IPS-18a (cell line): ENCODE data around the gene PGM1.

Experiments
- H3K27ac ChIP-seq: one replicate; pipeline ENCODE4 v1.5.1; 2013; ENCODE audit warnings: low read length
- H3K27me3 ChIP-seq: one replicate; pipeline ENCODE4 v1.6.1; 2013; ENCODE audit warnings: mild to moderate bottlenecking, low read length; ENCODE audit not compliant: control insufficient read depth, insufficient read depth
- H3K36me3 ChIP-seq: one replicate; pipeline ENCODE4 v1.6.1; 2013; ENCODE audit warnings: low read depth, low read length; ENCODE audit not compliant: control insufficient read depth
- H3K4me1 ChIP-seq: one replicate; pipeline ENCODE4 v1.6.1; 2013; ENCODE audit warnings: low read depth, low read length; ENCODE audit not compliant: control insufficient read depth
- H3K4me3 ChIP-seq: one replicate; pipeline ENCODE4 v1.5.1; 2013; ENCODE audit warnings: low read length
- H3K9ac ChIP-seq: one replicate; pipeline ENCODE4 v1.6.1; 2013; ENCODE audit warnings: mild to moderate bottlenecking, low read length, moderate library complexity
- H3K9me3 ChIP-seq: one replicate; pipeline ENCODE4 v1.6.1; 2013; ENCODE audit warnings: low read depth, low read length; ENCODE audit not compliant: control insufficient read depth

PGM1 gene

GRCh38 chr1:63593303-63593885 lies at the start of gene PGM1:
TSS of gene PGM1 (plus strand) at chr1:63593411. CDS start at chr1:63593489, 78 bp downstream.
- H3K36me3 ChIP-seq: no peaks in the 10 kb centered on the region
- H3K9ac ChIP-seq: peak within 1 kb of the TSS; percentile 56
- H3K9me3 ChIP-seq: no peaks in the 10 kb centered on the region
- H3K4me1 ChIP-seq: peaks cover 5% of the 10 kb centered on the region
- peaks cover 12% of the 10 kb centered on the region for H3K27me3 ChIP-seq
- H3K4me3 ChIP-seq: peak within 1 kb of the TSS; percentile 92
- H3K27ac ChIP-seq: no peak within 1 kb of the TSS

GRCh38 chr1:63545780-63546179 lies 47.4 kb upstream of the PGM1 start:
- Histone ChIP-seq H3K27ac (no peak overlapping the region), H3K27me3 (no peaks in the 10 kb centered on the region), H3K4me1 (no peaks in the 10 kb centered on the region), H3K4me3 (no peak overlapping the region), H3K9me3 (no peaks in the 10 kb centered on the region), H3K9ac (no peak overlapping the region), H3K36me3 (no peaks in the 10 kb centered on the region)

DNA sequence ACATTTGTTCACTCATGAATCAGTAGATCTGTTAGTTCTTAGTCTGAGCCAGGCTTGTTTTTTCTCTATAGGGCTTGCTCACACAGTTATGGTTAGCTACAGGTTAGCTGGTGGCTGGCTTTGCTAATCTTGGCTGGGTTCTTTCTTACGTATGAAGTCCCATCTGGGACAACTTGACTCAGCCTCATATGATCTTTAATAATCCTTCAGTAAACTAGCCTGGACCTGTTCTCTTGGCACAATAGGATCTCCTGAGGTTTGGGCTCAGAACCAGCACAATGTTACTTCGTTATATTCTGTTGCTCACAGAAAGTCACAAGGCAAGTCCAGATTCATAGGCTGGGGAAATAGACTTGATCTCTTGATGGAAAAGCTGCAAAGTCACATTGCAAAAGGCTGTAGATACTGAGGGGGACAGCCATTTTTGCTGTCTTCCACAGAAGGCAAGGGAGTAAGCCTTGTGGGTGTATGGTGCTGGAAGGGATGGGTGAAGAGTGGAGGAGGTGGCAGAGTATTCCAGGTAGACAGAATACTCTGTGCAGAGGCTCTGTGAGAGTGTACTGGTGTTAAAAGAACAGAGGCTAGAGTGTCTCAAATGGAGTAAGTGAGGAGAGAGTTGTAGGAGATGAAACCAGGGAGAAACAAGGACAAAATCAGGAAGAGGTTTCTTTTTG lies 45.5 kb upstream of the PGM1 start:
- Histone ChIP-seq H3K4me1 (no peaks in the 10 kb centered on the region), H3K9me3 (no peaks in the 10 kb centered on the region), H3K27me3 (no peaks in the 10 kb centered on the region), H3K36me3 (no peaks in the 10 kb centered on the region), H3K27ac (no peak overlapping the region), H3K4me3 (no peak overlapping the region), H3K9ac (no peak overlapping the region)

GRCh38 chr1:63548303-63548702 lies 44.9 kb upstream of the PGM1 start:
- H3K4me1 ChIP-seq: no peaks in the 10 kb centered on the region
- no peaks in the 10 kb centered on the region for H3K9me3 ChIP-seq
- no peaks in the 10 kb centered on the region for H3K36me3 ChIP-seq
- no peak overlapping the region for H3K27ac ChIP-seq
- no peak overlapping the region for H3K9ac ChIP-seq
- no peak overlapping the region for H3K4me3 ChIP-seq
- no peaks in the 10 kb centered on the region for H3K27me3 ChIP-seq

- Histone ChIP-seq H3K27me3 (no peaks in the 10 kb centered on the region), H3K36me3 (no peaks in the 10 kb centered on the region), H3K9me3 (no peaks in the 10 kb centered on the region), H3K4me3 (no peak overlapping the region), H3K9ac (no peak overlapping the region), H3K4me1 (no peaks in the 10 kb centered on the region), H3K27ac (no peak overlapping the region)
Measured at GRCh38 chr1:63548877-63549276, 44.3 kb upstream of the PGM1 start.

DNA sequence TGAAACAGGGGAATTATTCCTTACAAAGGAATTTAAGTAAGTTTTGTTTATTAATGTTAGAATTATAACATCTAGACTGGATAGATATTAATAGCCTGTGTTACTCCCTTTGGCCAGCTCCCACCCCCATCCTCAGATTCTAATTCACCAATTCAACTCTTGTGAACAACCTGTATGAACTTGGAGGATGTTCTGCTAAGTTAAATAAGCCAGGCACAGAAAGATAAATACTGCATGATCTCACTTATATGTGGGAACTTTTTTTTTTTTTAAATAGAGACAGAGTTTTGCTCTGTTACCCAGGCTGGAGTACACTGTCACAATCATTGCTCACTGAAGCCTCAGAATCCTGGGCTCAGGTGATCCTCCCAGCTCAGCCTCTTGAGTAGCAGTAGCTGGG lies 37.7 kb upstream of the PGM1 start:
- Histone ChIP-seq H3K27ac (no peak overlapping the region), H3K4me1 (no peaks in the 10 kb centered on the region), H3K36me3 (no peaks in the 10 kb centered on the region), H3K4me3 (no peak overlapping the region), H3K27me3 (no peaks in the 10 kb centered on the region), H3K9me3 (no peaks in the 10 kb centered on the region), H3K9ac (no peak overlapping the region)

- Histone ChIP-seq H3K36me3 (no peaks in the 10 kb centered on the region), H3K4me1 (no peaks in the 10 kb centered on the region), H3K27ac (no peak overlapping the region), H3K4me3 (no peak overlapping the region), H3K9me3 (no peaks in the 10 kb centered on the region), H3K9ac (no peak overlapping the region), H3K27me3 (no peaks in the 10 kb centered on the region)
Measured at GRCh38 chr1:63557365-63557987, 35.7 kb upstream of the PGM1 start.

DNA sequence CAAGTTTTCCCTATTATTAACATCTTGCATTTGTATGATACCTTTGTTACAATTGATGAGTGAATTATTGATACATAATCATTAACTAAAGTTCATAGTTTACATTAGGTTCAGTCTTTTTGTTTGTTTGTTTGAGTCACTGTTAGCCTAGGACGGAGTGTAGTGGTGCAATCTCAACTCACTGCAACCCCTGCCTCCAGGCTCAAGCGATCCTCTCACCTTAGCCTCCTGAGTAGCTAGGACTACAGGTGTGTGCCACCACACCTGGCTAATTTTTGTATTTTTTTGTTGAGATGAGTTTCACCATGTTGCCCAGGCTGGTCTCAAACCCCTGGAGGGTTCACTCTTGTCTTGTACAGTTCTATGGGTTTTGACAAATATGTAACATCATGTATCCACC lies 33.9 kb upstream of the PGM1 start:
- Histone ChIP-seq H3K9me3 (no peaks in the 10 kb centered on the region), H3K36me3 (no peaks in the 10 kb centered on the region), H3K27me3 (no peaks in the 10 kb centered on the region), H3K9ac (no peak overlapping the region), H3K4me3 (no peak overlapping the region), H3K27ac (no peak overlapping the region), H3K4me1 (no peaks in the 10 kb centered on the region)

DNA sequence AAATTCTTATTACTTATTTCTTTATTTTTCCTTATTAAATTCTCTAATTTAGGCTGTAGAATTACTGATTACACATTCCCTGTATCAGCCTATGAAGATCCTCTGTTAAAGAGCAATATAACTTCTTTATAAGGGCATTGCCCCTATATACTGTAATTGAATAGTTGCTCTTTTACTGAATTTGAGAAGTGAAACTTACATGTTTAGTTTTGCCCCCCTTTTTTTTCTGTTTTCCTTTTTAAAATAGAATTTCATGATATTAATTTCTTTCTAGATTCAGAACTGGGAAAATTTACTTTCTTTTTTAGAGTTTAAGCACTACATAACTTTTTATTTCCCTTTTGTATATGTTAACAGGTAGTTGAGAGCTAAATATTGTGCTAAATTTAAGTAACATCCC lies 29.5 kb upstream of the PGM1 start:
- Histone ChIP-seq H3K9ac (no peak overlapping the region), H3K4me1 (no peaks in the 10 kb centered on the region), H3K27me3 (no peaks in the 10 kb centered on the region), H3K9me3 (no peaks in the 10 kb centered on the region), H3K36me3 (no peaks in the 10 kb centered on the region), H3K27ac (no peak overlapping the region), H3K4me3 (no peak overlapping the region)

DNA sequence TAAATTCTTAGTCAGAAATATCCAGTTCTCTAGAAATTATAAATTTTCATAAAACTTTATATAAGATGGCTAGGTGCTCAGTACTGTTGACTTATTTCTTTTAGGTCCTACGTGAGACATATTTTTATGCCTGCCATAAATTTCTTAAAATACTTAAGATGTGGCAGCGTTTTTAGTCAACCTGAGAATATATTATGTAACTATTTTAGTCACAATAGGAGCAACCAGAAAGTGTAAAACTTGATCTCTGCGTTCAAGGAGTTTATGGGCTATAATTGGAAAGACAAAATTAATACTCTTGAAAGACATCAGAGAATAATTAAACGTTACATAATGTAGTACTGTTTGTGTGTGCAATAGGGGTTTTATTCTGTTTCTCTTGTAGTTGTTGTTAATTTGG lies 24.1 kb upstream of the PGM1 start:
- Histone ChIP-seq H3K4me1 (peaks cover 25% of the 10 kb centered on the region), H3K36me3 (no peaks in the 10 kb centered on the region), H3K9ac (no peak overlapping the region), H3K9me3 (no peaks in the 10 kb centered on the region), H3K27ac (no peak overlapping the region), H3K27me3 (no peaks in the 10 kb centered on the region), H3K4me3 (no peak overlapping the region)

DNA sequence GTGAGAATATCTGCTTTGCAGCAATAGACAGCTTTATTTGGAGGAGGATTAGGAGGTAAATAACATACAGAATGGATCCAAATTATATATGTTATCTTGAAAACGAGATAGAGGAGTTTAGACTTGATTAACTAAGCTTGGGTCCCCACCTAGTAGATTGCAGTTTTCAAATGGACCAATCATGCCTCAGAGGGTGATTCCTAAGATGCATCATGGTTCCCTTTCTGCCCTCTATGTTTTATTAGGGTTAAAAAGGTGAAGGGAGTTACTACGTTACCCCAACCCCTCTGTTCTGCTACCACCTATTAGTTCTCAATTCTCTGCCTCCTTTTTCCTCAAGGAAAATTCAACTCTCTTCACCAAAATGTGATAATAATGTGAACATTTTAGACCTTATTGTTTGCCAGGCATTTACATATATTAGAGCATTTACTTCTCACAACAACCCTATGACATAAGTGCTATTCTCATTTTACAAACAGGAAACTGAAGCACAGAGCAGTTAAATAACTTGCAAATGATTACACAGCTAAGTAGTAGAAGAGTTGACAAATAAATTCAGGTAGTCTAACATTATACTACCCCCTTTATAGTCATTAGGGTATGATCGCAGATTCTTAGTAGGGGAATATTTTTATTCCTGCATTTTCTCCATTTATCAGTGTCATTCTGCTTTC lies 23.4 kb upstream of the PGM1 start:
- Histone ChIP-seq H3K9ac (no peak overlapping the region), H3K27me3 (no peaks in the 10 kb centered on the region), H3K27ac (no peak overlapping the region), H3K9me3 (no peaks in the 10 kb centered on the region), H3K4me3 (no peak overlapping the region), H3K4me1 (peaks cover 32% of the 10 kb centered on the region), H3K36me3 (no peaks in the 10 kb centered on the region)
